HG03064 (cell line): Measurements from ENCODE around the gene MORN1.

Experiments used
- ATAC-seq: cut with Tn5 transposase; IDR thresholded peaks from one replicate; pipeline ENCODE4 v1.9.1; 2021; ENCODE audit warnings: low read depth; ENCODE audit not compliant: unreplicated experiment

Gene MORN1

DNA sequence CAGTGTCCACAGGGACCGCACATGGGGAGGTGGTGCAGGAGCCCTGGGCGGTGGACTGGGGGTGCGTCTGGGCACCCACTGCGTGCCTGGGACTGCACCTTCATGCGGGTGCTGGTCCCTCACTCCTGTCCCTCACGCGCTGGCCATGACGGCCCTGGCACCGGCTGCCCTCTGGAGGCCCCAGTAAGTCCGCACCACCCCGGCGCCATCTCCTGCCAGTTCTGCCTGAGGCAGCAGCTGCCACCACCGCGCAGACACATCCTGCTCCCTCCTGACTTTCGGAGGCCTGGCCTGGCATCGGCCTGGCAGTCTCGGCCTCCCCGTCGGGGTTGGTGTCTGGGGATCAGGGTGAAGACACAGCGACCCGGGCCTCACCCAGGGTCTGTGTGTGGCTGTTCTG, 64.8 kb downstream of the MORN1 start:
- no peak for ATAC-seq

DNA sequence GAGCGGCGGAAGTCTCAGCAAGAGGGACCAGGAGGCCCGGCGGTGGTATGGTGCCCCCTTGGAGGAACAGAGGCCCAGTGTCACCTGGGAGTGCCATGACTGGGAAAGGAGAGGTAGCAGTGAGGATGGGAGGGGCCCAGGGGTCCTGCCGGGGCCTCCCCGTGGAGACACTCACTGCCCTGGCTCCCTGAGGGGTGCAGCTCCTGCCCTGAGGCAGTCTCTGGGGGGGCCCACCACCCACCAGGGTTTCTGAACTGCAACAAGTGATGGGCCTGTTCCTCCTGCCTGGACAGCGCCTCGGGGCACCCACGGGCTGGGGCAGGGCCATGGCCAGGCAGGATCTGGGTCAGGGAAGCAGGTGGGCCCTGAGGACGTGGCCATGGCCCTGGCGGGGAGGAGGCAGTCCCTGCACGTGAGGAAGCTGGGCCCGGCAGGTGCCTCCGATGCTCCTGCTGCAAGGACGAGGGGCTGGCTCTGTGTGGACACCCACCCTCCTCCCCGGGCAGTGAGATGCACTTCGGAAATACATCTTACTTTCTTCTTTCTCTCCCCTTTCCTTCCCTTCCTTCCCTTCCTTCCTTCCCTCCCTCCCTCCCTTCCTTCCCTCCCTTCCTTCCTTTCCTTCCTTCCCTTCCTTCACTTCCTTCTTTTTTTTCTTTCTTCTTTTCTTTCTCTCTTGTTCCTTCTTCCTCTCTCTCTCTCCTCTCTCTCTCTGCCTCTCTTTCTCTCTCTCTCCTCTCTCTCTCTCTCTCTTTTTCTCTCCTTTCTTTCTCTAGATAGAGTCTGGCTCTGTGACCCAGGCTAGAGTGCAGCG, 66.6 kb downstream of the MORN1 start:
- no peak for ATAC-seq

DNA sequence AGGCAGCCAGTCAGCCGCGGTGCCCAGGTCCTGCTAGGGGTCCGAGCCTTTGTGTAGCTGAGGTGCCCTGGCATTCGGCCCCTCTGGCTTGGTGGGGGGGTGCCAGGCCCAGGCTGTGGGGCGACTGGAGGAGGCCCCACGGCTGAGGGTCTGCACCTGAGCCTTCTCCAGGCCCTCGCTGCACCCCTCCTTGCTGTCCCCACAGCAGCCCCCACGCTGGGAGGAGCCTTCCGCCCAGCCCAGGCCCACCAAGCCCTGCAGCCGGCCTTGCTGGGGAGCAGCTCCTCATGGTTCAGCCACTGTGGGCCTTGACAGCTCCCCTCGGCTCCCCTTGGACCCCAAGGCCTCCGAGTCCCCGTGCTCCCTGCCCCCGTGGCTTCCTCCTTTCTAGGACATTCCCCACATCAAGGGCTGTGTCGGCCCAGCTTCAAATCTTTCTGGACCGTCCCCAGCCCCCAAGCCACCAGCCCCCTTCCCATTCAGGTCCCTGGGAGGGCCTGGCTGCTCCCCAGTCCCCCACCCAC, 67.8 kb downstream of the MORN1 start:
- ATAC-seq, result no peak

DNA sequence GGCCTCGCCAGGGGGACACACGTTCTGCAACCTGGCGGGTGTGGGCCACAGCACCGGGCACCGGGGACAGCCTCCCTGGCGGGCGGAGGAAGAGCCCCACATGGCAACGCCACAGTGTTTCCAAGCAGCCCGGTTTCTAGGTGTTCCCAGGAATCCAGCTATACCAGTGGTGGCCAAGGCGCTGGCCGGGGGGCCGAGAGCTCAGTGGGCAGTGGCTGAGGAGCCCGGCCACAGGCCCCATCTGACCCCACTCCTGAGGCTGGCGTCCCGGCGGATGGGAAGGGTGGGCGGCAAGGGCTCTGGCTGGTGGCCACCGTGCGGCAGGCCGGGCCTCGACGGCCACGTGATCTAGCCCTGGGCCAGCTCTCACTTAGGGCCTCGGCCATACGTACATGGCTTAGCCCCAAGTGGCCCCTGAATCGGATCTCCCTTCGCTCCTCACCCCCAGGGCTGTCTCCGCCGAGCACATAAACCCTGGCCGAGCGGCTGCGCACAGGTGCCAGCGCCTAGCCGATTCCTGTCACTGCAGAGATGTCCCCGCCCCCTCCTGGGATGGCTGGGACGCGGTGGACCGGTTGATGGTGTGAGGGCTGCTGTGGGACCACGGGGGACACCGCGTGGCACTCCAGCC, 68.7 kb downstream of the MORN1 start:
- no peak for ATAC-seq

DNA sequence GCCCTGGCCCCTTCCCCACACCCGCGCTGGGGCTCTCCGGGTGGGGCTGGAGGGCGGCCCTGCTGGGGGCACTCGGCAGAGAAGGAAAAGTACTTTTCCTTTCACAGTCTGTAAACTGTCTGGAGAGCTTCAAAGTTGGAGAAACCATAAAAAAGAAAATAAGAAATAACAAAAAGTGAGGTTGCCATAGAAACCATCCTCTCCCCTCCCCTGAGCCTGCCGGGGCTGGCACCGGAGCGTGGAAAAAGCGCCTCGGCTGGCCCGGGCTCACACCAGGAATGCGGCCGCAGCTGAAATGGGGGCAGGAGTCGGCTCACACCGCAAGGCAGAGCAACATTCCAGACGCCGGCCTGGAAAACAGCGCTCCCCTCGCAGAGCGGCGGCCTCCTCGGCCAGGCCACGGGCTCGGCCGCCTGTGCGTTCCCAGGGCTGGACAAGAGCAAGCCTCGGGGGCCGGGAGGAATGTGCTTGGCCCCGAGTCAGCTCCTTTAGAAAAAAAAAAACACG, 69.2 kb downstream of the MORN1 start:
- ATAC-seq, result no peak

DNA sequence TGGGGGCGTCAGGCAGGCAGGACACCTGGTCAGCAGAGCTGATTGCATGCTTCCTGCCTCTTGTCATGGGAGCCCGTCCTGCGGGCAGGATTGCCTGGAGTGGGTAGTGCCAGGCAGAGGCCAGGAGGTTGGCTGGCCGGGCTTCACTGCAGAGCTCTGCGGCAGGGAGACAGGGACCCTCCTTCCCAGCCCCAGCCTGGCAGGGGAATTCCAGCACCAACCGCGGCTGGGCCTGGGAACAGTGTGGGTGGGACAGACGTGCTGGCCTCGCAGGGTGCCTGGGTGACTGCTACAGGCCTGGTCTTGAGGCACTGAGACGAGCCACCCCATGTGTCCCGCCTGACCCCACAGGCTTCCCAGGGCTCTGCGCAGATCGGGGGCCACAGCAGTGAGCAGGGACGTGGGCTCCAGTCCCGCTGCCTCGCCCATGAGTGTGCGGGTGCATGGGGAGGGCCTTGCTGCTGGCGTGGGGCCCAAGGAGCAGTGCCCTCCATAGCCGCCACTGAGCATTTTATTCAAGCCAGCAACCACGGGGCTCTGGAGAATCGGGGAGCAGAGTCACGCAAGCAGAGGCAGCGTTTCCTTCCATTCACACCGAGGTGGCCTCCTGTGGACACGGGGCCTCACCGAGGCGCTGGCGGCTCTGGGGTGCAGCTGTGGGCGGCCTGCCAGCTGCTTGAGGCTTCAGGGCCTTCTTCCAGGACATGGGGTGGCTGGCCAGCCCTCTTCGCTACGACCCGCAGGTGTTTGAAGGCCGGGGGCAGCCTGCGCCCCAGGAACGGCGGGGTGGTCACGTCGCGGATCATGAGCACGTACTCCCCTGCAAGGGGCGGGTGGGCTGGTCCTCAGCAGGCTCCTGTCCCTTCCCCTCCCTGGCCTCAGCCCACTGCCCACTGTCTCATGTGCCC, 70.3 kb downstream of the MORN1 start:
- no peak for ATAC-seq

DNA sequence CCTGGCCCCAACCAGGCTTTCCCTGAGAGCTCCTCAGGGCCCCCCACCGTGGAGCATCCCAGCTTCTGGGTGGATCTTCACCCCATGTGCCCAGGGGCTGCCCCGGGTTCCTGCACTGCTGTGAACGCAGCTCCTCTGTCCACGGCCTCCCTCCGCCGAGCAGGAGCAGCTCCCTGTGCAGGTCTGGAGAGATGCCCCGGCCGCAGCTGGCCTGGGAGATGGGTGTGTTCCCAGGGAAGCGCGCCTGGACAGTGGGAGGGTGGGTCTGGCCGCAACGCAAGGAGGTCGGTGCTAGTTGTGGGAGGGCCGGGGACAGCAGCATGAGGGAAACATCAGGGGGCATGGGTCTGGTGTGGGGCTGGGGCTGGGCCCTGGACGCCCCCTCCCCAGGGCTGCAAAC, 71.3 kb downstream of the MORN1 start:
- ATAC-seq, result no peak

DNA sequence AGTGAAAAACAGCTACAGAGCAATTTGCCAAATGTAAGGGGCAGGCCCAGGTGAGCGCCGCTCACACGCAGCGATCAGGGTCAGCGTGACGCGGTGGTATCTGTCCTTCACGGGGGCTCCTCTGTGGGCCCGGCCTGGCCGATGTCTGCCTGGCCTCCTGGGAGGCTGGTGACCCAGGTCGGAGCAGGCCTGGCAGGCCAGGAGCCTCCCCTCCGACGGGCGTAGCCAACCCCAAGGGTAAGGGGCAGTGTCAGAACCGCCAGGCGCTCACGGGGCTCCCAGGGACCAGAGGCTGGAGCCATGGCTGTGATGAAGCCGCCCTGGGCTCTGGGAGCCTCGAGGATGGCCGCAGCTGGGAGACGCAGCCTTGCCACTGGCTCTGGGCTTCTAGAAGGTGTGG, 72.1 kb downstream of the MORN1 start:
- no peak for ATAC-seq

DNA sequence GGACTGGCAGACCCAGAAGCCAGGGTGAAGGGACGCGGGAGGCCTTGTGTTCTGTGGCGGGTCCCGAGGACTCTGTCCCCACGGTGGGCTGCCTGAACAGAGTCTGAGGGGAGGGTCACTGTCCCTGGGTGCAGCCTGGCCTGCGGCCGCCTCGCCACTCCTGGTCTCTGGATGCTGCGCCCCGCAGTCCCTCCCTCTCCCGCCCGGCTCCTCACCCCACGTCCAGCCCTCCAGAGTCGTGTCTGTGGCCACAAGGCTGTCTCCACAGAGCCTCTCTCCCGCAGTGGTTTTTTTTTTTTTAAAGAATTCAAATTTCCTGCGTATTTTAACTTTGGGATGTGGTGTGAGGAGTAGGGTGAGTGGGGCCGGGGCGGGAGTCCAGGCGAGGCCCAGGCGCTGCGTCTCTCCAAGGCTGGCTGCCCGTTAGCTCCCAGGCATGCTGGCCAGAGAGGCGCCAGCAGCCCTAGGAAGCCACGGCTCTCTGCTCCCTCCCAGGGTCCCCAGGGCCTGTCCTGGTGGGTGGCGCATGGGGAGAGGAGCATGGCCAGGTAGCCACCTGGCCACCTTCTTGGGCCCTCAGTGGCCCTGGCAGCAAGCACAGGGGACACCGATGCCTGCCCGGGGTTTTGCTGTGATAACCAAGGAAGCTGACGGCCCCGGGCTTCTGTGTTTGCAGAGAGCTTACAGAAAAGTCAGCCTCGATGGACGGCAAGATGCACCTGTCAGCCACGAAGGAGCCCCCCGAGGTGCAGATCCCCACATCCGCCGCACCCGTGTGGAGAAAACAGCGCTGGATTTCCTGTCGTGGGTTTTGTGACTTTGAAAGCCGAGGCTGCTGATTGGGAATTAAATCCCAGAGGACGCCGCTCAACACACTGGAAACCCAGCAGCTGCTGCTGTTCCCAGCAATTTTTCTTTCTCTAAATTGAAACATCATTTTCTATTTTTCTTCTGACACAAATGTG, 72.8 kb downstream of the MORN1 start:
- no peak for ATAC-seq

DNA sequence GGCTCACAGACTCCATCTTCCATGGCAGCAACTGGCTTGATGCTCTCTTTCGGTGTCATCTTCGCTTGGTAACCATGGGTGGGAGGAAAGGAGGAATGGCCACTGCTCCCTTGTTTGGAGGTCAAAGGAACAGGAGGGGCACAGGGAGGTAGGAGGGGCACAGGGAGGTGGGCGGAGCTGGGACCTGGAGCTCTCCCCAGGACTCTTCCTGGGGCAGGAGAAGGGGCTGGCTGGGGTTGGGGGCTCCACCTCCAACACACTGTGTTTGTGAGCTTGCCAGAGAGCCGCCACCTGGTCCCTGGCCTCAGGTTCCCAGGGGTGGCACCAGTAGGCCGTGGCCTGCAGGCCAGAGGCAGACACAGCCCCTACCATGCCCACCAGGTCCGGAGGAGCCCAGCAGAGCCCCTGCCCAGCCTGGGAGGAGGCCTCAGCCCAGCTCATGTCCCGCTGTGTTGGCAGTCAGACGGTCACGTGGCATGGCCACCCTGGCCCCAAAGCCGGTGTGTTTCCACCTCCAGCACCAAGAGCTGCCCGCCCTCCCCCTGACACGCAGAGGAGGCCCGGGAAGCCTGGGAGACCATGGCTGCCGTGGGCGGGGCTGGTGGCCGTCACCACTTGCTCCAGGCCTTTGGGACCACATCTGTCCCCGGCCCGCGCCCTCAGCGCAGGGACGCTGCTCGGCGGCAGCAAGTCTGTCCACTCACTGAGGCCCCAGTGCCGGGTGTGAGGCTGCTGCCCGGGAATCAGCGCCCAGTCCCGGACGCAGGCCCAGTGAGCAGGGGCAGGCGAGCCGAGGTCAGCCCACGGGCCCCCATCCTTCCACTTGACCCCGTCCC, 73.9 kb downstream of the MORN1 start:
- no peak for ATAC-seq

DNA sequence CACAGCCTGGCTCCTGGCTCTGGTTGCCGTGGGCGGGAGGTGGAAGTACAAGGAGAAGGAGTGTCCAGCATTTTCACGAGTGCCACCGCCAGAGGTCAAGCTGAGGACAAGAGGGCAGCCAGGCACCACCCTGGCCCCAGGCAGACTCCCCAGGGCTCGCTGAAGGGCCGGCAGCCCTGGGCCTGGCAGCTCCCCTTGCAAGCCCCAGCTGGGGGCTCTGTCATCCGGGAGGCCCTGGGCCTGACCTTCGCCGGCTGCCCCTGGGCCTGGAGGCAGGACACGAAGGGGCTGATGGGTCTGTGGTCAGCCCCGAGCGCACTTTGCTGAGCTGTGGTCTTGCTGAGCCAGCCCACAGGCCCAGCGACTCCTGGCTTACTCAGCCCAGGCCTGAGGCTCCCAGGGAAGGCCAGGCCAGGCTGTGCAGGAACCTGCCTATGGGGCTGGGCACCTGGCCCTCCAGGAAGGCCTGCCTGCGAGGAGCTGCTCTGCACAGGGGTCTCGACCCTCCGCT, 74.8 kb downstream of the MORN1 start:
- no peak for ATAC-seq

DNA sequence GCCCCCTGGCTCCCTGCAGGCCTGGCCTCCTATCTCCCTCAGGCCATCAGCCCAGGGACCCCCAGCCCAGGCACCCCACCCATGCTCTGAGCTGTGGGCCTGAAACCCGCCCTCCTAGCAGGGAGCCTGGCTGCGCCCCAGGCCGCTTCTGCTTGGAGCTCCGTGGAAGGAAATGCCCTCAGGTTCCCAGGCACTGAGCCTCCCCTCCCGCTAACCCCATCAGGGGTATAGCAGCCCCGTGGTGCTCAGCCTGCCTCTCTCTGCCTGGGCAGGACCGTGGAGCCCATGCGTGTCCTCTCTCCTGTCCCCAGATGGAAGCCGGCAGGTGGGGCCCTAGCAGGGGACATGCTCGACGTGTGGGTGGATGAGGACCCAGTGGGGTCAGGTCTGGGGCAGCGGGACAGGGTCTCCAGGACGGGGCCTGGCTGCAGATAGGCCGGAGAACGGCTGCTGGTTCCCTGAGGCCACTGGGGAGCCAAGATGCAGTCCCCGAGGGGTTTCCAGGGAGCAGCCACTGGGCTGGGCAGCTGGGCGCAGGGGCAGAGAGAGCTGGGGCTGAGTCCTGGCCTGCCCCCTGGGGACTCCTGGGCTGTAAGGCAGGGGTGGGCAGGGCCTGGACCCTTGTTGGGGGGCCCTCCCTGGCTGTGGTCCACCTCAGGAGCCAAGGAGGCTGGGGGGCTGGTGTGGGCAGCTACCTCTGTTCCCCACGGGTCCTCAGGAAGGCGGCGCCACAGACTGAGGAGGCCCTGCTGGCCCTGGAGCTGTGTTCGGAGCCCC, 75.5 kb downstream of the MORN1 start:
- no peak for ATAC-seq

DNA sequence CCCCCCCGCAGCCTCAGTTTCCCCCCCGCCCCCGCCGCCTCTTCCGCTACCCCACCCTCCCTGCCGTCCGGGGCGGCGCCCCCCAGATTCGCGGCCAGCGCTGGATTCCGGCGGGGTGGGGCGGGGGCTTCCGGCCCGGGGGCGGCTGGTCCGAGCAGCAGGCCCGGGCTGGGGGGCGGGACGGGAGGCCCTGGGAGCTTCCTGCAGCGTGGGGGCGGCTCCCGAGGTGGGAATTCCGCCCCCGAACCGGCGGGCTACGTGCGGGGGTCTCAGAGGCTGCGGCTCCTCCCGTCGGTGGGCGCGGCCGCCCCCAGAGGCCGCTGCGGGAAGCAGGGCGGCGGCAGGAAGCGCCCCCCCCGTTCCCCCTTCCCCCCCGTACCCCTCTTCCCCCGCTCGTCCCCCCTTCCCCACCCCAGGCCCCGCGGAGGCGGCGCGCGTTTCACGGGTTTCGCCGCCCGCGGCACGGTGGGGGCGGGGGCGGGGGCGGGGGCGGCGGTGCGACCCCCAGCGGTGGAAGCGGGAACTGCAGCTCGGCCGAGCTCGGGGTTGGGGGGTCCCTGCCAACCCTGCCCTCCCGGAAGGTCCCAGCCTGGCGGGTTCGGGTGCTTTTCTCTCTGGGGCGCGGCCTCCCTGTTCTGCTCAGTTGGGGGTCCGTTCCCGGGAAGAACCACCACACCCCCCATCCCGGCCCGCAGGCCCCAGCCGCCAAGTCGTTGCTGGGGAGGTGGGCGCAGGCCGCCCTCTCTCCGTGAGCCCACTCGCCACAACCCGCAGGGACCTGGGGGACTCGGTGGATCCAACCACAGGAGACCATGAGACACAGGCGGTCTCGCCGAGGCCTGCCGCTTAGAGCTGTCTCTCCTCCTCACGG, 76.3 kb downstream of the MORN1 start:
- ATAC-seq, result no peak

DNA sequence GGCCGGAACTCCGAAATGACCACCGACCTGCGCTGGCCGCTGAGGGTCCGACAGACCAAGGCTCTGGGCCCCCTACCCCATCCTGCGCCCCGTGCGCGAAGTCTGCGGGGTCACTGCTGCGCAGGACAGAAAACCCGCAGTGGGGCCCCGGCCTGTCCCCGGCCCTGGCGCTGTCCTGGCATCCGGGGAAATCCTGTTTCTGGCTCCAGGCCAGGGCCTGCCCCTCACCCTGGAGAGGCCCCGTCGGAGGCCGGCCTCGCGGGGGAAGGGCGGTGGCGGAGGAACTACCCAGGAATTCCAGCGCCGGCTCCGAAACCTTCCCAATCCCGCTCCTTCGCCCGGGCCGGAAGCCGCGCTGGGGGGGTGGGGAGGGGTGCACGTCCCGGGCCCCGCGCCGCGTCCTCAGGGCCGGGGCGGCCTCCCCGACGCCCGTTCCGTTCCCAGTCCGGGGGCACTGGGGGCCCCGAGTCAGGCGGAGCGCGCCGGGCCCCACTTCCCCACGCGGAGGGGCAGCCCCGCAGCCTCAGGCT, 77.0 kb downstream of the MORN1 start:
- ATAC-seq, result no peak

DNA sequence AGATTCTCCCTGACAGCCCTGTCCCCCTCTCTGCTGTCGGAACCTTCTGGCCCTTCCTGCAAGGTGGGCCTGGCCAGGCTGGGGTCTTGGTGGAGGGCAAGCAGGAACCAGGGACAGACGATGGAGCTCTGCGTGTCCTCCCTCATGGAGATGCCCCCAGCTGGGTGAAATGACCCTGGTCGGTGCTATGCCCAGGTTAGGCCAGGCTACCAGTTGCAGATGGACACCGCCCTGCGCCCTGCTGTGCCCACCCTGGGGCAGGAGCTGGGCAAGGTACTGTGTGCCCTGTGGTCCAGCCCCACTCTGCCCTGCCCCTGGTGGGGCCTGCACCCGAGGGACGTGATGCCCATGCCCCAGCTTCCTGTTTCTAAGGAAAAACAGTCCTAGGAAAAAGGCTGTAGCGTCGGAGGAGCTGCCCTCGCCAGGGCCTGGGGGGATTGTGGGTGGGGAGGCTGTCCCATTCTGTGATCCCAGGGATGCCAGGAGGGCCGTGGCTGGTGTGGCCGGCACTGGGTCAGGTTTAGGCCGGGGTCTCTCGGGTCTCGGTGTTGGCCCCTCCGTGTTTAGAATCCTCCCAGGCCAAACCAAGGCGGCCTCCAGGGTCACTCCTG, 77.6 kb downstream of the MORN1 start:
- ATAC-seq, result no peak
